GM20000 (cell line): ENCODE data around the gene NRCAM.
"Not testable (repeated sequence)": the region's sequence is repeated elsewhere in the genome, so short reads cannot be mapped to it uniquely, and the experiment has no call there.

ENCODE experiments used
- DNase-seq: peaks from one replicate; pipeline ENCODE4 v3.0.0; 2012; ENCODE audit warnings: low spot score
- TF ChIP-seq, protein P1 (sequence below): IDR thresholded peaks from 2 replicates; pipeline ENCODE4 v1.5.1; 2012; ENCODE audit warnings: mild to moderate bottlenecking, control low read depth; ENCODE audit errors: extremely low read depth, missing control alignments

NRCAM gene

DNA sequence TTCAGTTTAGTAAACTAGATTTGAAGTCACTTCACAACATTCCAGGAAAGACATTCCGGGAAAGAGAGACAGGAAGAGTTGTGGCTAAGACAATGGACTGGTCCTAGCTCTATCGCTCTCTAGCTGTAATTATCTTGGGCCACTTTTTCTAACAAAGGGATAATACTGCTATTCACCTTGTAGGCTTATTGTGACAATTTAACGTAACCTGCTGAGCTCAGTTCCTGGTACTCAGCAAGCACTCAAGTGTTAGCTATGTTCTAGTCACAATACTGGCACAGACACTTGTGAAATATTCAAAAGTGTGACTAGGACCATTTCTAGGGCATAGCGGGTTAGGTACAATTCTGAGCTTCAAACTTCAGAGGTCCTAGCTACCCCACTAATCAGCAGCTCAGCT lies 12.0 kb upstream of the NRCAM start:
- DNase-seq, result no peak
- TF ChIP-seq, protein P1, sequence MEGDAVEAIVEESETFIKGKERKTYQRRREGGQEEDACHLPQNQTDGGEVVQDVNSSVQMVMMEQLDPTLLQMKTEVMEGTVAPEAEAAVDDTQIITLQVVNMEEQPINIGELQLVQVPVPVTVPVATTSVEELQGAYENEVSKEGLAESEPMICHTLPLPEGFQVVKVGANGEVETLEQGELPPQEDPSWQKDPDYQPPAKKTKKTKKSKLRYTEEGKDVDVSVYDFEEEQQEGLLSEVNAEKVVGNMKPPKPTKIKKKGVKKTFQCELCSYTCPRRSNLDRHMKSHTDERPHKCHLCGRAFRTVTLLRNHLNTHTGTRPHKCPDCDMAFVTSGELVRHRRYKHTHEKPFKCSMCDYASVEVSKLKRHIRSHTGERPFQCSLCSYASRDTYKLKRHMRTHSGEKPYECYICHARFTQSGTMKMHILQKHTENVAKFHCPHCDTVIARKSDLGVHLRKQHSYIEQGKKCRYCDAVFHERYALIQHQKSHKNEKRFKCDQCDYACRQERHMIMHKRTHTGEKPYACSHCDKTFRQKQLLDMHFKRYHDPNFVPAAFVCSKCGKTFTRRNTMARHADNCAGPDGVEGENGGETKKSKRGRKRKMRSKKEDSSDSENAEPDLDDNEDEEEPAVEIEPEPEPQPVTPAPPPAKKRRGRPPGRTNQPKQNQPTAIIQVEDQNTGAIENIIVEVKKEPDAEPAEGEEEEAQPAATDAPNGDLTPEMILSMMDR, result no peak

GRCh38 chr7:108467391-108467790 lies 11.2 kb upstream of the NRCAM start:
- no peak for DNase-seq
- TF ChIP-seq, protein P1, result no peak

- not testable (repeated sequence) for DNase-seq
Observed at GRCh38 chr7:108466322-108466721, 10.1 kb upstream of the NRCAM start.

DNA sequence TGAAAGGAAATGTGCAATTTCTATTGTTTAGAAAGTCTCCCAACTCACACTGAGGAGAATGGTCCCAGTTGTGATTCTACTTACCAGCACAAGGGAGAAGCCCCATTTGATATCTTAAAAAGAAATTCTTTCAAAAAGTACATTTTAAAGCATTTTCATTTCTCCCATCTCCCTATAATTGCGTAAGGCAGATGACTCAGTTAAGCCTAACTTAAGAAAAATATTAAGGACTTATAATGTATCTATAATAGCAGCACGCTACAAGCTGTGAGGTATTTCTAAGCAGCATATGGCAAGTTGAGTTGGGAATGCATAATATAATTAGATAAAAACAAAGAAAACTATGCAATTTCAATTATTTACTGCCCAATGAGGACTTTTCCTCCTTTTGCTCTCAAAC lies 8.5 kb upstream of the NRCAM start:
- no peak for DNase-seq
- TF ChIP-seq, protein P1, result no peak

DNA sequence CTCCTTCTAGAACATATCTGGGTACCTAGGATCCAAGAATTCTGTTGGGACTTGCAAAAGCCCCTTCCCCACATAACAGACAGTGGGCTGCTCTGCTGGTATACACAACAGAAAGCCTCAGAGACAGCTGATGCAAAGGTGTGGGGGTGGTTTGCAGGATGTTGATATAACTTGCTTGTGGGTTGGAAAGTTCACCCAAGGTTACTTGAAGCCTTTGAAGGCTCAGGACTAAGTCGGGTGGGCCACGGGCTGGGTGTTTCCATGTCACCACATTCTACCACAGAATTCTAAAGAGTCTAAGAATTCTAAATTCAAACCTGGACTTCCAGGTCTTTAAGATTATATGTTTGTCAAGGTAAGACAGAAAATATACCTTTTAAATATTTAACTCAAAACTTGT lies 7.4 kb upstream of the NRCAM start:
- TF ChIP-seq, protein P1, result no peak
- DNase-seq, result no peak

- DNase-seq, result no peak
Observed at GRCh38 chr7:108461840-108462239, 5.6 kb upstream of the NRCAM start.

GRCh38 chr7:108460964-108461363 lies 4.7 kb upstream of the NRCAM start:
- DNase-seq, result no peak
- TF ChIP-seq, protein P1, result no peak

More at GRCh38 chr7:108461840-108462239, 5.6 kb upstream of the NRCAM start:
- TF ChIP-seq, protein P1, result no peak

DNA sequence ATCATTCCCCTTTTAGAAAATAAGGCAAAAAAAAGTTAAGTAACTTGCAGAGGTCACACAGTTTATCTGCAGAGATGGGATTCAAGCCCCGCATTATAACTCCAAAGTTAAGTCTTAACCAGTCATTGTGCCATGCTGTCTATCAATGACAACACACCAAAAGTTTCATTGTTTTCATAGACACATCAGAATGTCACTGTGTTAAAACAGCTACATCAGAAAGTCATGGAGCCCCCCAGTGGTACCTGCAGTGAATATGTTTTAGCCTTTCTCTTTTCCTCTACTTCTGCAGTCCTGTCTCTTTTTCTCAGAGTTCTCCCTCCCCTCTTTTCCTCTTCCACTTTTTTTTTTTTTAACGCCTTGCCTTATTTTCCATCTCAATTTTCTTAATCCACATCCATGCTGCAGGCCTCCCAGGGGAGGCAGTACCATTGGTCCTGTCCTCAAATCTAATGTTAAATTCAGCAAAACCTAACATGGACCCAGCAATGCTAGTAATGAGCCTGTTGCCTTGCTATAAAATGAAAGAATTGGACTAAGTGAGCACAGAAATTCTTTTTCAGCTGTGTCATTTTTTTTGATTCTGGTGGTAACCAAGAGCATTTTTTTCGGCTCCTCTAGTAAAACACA lies 3.8 kb upstream of the NRCAM start:
- DNase-seq, result peak; percentile 60
- TF ChIP-seq, protein P1, result peak; percentile 38
